GM04503 (cell line): Measurements from ENCODE around the gene ALKBH8.
"Not testable (repeated sequence)": the region's sequence is repeated elsewhere in the genome, so short reads cannot be mapped to it uniquely, and the experiment has no call there.

Experiments used
- DNase-seq: peaks from one replicate; pipeline ENCODE4 v3.0.0-alpha.2; 2012; ENCODE audit warnings: low read depth

ALKBH8 gene

GRCh38 chr11:107505647-107506225, 59.8 kb downstream of the ALKBH8 start:
- no peak for DNase-seq

DNA sequence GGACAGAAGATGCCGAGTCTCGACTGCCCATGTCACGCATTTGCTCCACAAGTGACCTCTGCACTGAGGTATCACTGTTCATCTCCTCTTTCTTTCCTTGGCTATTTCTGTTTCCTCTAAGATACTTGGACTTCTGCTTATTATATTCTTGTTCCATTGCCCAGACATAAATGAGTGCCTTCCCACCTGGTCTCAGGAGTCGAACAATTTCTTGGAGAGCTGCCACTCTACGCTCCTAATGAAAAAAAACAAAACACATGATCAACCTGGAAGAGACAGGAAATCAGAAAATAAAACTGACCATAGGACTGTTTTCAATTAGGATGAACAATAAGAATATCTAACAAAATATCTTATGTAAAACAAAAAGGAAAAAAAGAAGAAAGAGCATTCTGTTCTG, 60.6 kb downstream of the ALKBH8 start:
- no peak for DNase-seq

DNA sequence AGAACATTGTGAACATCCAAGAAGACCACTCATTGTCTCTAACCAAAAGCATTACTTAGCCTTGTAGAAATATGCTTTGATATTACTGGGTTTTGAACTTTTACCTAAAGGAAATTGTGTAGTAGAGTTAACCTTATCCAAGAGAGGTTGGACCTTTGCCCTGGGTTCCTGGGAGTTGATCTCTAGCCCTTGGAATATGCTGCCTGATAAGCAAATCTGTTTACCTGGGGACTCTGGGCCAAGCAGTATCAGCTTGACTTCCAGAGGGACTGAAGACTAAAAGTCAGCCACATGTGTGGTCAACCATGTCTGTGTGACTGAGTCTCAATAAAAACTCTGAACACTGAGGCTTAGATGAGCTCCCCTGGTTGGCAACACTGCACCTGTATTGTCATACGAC, 63.8 kb downstream of the ALKBH8 start:
- DNase-seq: no peak

GRCh38 chr11:107497371-107497770, 68.2 kb downstream of the ALKBH8 start:
- DNase-seq: not testable (repeated sequence)

DNA sequence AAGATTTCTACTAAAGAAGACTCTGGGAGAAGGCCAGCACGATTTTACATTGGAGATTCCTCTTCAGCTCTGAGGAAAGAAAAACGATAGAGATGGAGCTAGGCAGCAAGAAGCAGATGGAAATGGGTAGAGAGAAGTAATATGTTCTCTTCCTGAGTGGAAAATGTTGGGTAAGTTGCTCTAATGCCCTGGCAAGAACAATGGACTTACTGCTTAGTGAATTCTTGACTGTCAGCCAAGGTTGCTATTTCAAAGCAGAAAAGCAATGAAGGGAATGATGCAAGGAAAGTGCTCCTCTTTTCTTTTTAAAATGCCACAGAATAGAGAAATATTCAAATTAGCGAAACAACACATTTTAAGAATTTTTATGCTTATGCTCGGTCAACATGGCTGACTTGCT, 69.5 kb downstream of the ALKBH8 start:
- DNase-seq: peak; percentile 64

GRCh38 chr11:107494055-107494454, 71.5 kb downstream of the ALKBH8 start:
- no peak for DNase-seq

DNA sequence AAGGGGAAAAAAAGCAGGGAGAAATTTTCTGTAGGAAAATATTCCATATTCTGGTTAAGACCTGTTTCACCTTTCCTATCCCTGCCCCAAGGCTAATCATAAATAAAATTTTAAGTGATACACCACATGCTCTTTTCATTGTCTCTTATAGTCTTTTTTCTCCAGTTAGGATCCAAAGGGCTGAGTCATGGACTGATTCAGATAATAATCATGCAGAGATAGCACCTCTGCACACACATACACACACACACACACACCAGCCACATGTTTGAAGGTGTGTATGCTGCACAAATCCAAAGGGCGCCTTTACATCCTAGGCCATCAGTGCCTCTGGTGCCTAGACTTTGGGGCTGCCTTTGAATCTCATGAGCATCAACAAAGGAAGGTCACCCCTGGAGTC, 72.4 kb downstream of the ALKBH8 start:
- peak; percentile 14 for DNase-seq

GRCh38 chr11:107490836-107491235, 74.7 kb downstream of the ALKBH8 start:
- DNase-seq: no peak

DNA sequence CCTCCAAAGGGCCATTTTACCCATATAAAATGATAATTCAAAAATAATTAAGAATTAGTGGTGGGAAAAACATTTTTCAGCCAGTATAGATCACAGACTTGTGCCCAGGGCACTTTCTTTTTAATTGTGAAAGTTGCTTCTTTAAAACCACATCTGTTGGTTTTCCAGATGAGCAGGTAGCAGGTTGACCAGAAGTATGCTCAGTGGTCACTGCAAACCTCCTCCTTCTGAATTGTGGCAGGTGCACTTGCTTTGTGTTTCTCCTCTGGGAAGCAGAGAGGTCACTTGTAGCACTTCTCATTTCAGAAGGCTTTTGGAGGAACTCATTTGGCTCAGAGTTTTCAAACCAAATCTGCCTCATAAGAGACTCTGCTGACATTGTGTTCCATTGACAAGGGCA, 83.3 kb downstream of the ALKBH8 start:
- no peak for DNase-seq

DNA sequence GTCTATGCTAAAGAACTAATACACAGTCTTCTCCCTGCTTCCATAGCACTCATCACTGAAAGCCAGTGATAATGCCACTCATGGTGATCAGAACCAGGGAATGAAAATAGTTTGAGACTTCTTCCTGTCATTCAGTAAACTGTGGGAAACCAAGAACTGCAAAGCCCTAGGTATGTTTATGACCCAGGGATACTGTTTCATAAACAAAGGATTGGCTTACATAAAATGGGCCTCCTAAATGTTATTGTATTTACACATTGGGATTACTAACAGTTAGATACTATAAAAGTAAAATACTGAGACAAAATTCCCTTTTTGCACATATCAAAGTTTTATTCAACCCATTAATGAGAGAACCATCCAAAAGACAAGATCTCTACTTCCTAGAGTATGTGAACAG, 86.6 kb downstream of the ALKBH8 start:
- DNase-seq: no peak

DNA sequence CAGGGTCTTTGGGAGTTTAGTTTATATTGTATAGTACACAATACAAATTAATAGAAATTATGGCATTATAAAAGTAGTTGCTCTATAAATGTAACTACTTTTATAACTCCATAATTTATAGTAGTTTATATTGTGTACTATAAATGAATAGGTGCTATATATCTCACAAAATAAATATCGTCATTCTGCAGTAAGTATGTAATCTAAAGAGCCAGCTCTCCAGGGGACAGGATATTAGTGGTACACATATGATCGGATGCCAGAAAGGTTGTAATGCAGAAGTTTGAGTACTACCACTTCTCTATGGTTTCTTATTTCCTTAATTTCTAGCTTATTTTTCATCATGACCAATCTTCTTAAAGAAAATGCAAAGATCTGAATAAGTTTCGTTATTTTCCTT, 87.7 kb downstream of the ALKBH8 start:
- no peak for DNase-seq

- DNase-seq: no peak
These were observed 91.7 kb downstream of the ALKBH8 start for GRCh38 chr11:107473792-107474191.

- no peak for DNase-seq
These were observed 92.6 kb downstream of the ALKBH8 start for GRCh38 chr11:107472966-107473365.

DNA sequence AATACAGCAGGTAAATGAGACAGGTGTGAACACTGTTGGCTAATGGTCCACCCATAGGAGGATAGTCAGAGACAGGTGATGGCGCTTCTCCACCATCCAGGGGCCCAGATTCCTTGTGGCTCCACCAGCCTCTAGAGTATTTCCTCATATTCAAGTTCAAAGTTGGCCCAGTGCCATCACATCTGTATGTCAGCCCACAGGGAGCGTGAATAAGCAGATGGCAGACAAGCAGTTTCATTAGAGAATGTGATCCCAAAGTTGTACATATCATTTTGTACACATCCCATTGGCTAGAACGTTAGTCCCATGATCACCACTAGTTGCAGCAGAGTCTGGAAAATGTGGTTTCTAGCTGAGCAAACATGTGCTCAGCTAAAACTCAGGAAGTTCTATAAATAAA, 96.9 kb downstream of the ALKBH8 start:
- DNase-seq: no peak

DNA sequence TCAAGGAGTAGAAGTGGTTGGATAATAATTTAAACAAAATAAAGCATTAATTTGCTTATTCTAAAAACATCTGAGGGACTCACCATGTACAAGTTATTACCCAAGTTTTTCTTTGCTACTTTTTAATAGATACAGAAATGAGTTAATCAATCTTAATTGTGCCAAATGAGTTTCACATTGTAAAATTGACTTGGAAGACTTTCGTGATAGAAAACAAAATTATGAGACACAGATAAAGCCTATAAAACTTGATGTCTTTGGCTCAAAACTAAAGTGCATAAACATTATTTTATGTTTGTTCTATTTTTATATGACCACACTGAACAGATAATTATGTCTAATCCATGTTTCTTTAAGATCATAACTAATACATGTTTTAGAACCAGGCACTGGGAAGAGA, 97.8 kb downstream of the ALKBH8 start:
- DNase-seq: no peak

DNA sequence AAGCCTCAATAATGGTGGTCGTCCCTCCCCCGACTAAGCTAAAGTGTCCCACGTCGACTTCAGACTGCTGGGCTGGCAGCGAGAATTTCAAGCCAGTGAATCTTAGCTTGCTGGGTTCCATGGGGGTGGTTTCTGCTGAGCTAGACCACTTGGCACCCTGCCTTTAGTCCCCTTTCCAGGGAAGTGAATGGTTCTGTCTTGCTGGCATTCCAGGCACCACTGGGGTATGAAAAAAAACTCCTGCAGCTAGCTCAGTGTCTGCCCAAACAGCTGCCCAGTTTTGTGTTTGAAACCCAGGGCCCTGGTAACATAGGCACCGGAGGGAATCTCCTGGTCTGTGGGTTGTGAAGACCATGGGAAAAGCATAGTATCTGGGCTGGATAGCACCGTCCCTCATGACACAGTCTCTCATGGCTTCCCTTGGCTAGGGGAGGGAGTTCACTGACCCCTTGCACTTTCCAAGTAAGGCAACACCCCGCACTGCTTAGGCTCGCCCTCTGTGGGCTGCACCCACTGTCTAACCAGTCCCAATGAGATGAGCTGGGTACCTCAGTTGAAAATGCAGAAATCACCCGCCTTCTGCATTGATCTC, 99.2 kb downstream of the ALKBH8 start:
- DNase-seq: not testable (repeated sequence)

DNA sequence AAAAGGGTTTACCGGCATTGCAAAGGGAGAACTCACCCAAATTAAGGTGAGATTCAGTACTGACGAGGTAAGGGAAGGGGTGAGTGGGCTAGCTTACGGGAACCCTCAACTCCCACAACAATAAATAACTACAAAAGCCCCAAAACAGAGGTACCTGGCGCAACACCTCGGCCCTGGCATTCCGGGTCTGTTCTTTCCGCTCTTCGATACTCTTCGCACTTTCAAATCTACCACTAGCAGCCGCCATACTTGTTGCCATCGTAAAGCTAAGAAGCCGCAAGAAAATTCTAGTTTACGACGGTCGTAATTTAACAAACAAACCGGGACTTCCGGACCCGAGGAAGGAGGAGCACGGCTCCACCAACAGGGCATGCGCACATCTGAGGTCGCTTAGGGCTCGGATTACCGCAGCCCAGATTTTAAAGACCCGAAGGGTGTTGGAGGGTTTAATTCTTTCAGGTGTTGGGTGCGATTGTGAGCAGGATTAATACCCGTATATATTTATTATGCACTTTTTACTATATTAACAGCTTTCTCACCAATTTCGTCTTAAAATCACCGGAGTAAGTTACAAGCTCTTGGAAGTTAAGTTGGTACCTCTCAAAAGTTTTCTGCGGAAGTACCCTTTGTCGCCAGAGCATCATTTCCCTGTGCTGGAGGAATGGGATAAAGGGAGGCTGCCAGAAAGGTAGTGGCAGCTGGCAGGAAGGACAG, 107.8 kb downstream of the ALKBH8 start, which contains the start of gene CWF19L2:
CWF19L2 (minus strand) TSS at position 268 of the 714 bp plus-strand sequence; CDS start at position 259, 9 bp downstream.
- peak; percentile 80 for DNase-seq

GRCh38 chr11:107457205-107457557, 108.4 kb downstream of the ALKBH8 start:
- no peak for DNase-seq

- no peak for DNase-seq
These were observed 111.8 kb downstream of the ALKBH8 start for GRCh38 chr11:107453594-107454286.
